Endodermal cell (in vitro differentiated cells): ENCODE measurements around the gene GPR68. TPM values are rescaled to one million over a fixed set of nuclear protein-coding genes. Genes with fewer than 3 reads are reported as not detected.

Experiments
- DNase-seq: peaks from one replicate; pipeline ENCODE4 v3.0.0-alpha.2; 2017
- H3K27ac ChIP-seq: 2 replicates; pipeline ENCODE4 v1.5.1; 2013; ENCODE audit warnings: mild to moderate bottlenecking, low read depth, low read length, moderate library complexity
- H3K27me3 ChIP-seq: 2 replicates; pipeline ENCODE4 v1.6.1; 2013; ENCODE audit warnings: mild to moderate bottlenecking, low read length, moderate library complexity; ENCODE audit not compliant: insufficient read depth, control insufficient read depth, poor library complexity, severe bottlenecking
- H3K36me3 ChIP-seq: 2 replicates; pipeline ENCODE4 v1.7.0; 2013; ENCODE audit warnings: mild to moderate bottlenecking, low read length, moderate library complexity; ENCODE audit not compliant: control insufficient read depth, insufficient read depth
- H3K4me1 ChIP-seq: one replicate; pipeline ENCODE4 v1.7.0; 2013; ENCODE audit warnings: low read length; ENCODE audit not compliant: control insufficient read depth, insufficient read depth
- H3K4me3 ChIP-seq: 2 replicates; pipeline ENCODE4 v1.5.1; 2013; ENCODE audit warnings: mild to moderate bottlenecking, low read length, moderate library complexity
- H3K9ac ChIP-seq: 2 replicates; pipeline ENCODE4 v1.6.1; 2013; ENCODE audit warnings: mild to moderate bottlenecking, low read length, moderate library complexity; ENCODE audit not compliant: poor library complexity, severe bottlenecking; ENCODE audit errors: extremely low read depth
- H3K9me3 ChIP-seq: 2 replicates; pipeline ENCODE4 v1.6.1; 2013; ENCODE audit warnings: mild to moderate bottlenecking, low read length, moderate library complexity; ENCODE audit not compliant: control insufficient read depth
- H3K27ac Mint-ChIP-seq: 2 replicates; pipeline ENCODE4 v1.8.0; 2020; ENCODE audit warnings: mixed read lengths
- H3K27me3 Mint-ChIP-seq: 2 replicates; pipeline ENCODE4 v1.8.0; 2021; ENCODE audit warnings: mild to moderate bottlenecking, mixed read lengths; ENCODE audit not compliant: insufficient read depth
- H3K36me3 Mint-ChIP-seq: 2 replicates; pipeline ENCODE4 v1.8.0; 2020; ENCODE audit warnings: low read depth, mixed read lengths
- H3K4me1 Mint-ChIP-seq: 2 replicates; pipeline ENCODE4 v1.8.0; 2020; ENCODE audit warnings: mixed read lengths
- H3K4me3 Mint-ChIP-seq: 2 replicates; pipeline ENCODE4 v1.8.0; 2020; ENCODE audit warnings: mild to moderate bottlenecking, moderate library complexity, mixed read lengths
- H3K9me3 Mint-ChIP-seq: 2 replicates; pipeline ENCODE4 v1.8.0; 2020; ENCODE audit warnings: mild to moderate bottlenecking, mixed read lengths
- WGBS, 2 experiments: methylation state at CpG; one replicate each; pipeline versions ENCODE4 v1.1.5 to v1.1.7; 2013; ENCODE audit warnings: missing lambda C conversion rate in 2 of 2, mixed read lengths in 1 of 2; ENCODE audit not compliant: insufficient coverage in 1 of 2, insufficient read length in 1 of 2; 5-methylcytosine and 5-hydroxymethylcytosine counted together
- total RNA-seq, 2 donors: library from RNA; stranded (reverse); fragmentation: NEBNext Ultra II Directional in 1 of 2; extraction: Animal tissue kit (Norgen Biotek cat#: 25700) in 1 of 2; gene quantifications; 2 replicates in 1 of 2; 3 replicates in 1 of 2; pipeline ENCODE4 v1.2.1, GENCODE V29; 2021
- TF ChIP-seq, protein P1 (sequence below): fragments of 200-600 bp; sonication (generic); conservative IDR thresholded peaks from 2 replicates; pipeline ENCODE4 v1.5.0; 2021; ENCODE audit warnings: antibody characterized with exemption, mild to moderate bottlenecking

Gene GPR68
- total RNA-seq, 2 donors from 2014 or later, result 0.38 to 0.44 TPM

DNA sequence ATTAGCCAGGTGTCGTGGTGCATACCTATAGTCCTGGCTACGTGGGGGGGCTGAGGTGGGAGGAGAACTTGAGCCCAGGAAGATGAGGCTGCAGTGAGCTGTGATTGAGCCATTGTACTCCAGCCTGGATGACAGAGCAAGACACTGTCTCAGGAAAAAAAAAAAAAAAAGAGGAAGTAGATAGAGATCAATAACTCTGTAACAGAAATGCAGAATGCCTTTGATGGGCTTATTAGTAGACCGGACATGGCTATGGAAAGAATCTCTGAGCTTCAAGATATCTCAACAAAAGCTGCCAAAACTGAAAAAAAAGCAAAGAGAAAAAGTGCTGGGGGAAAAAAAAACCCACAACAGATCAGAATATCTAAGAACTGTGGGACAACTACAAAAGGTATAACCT lies 37.5 kb downstream of the GPR68 start:
- no peaks in the 10 kb centered on the region for H3K4me1 ChIP-seq
- H3K27me3 Mint-ChIP-seq, result no peaks in the 10 kb centered on the region
- no peak overlapping the region for H3K4me3 Mint-ChIP-seq
- H3K9me3 Mint-ChIP-seq, result no peaks in the 10 kb centered on the region
- H3K27ac Mint-ChIP-seq, result no peak overlapping the region
- no peaks in the 10 kb centered on the region for H3K4me1 Mint-ChIP-seq
- H3K36me3 Mint-ChIP-seq, result peaks cover 53% of the 10 kb centered on the region
- no peak overlapping the region for H3K9ac ChIP-seq
- TF ChIP-seq, protein P1, sequence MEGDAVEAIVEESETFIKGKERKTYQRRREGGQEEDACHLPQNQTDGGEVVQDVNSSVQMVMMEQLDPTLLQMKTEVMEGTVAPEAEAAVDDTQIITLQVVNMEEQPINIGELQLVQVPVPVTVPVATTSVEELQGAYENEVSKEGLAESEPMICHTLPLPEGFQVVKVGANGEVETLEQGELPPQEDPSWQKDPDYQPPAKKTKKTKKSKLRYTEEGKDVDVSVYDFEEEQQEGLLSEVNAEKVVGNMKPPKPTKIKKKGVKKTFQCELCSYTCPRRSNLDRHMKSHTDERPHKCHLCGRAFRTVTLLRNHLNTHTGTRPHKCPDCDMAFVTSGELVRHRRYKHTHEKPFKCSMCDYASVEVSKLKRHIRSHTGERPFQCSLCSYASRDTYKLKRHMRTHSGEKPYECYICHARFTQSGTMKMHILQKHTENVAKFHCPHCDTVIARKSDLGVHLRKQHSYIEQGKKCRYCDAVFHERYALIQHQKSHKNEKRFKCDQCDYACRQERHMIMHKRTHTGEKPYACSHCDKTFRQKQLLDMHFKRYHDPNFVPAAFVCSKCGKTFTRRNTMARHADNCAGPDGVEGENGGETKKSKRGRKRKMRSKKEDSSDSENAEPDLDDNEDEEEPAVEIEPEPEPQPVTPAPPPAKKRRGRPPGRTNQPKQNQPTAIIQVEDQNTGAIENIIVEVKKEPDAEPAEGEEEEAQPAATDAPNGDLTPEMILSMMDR, result no peak
- H3K4me3 ChIP-seq, result no peak overlapping the region
- H3K9me3 ChIP-seq, result no peaks in the 10 kb centered on the region
- H3K27me3 ChIP-seq, result no peaks in the 10 kb centered on the region
- no peak overlapping the region for H3K27ac ChIP-seq
- no peak for DNase-seq
- H3K36me3 ChIP-seq, result peaks cover 3% of the 10 kb centered on the region
- WGBS, 2 experiments, result 86 to 91% methylated on average over 3 of the region's 3 CpGs

DNA sequence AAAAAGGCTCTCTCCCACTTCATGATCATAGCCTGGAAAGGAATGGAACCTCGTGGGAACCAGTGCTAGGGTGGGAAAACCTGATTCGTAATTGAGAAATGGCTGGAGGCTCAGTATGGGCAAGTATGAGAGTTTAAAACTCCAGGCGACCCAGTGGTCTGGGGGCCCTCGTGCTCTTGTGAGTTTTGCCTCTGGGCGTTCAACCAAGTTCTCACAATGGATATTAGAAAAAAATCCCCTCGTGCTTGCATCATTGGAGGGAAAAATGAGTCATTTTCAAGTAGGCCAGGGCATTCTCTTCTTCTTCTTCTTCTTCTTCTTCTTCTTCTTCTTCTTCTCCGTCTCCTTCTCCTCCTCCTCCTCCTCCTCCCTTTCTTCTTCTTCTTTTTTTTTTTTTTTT lies 39.0 kb downstream of the GPR68 start:
- Mint-ChIP-seq H3K27me3 (no peaks in the 10 kb centered on the region), H3K9me3 (peaks cover 7% of the 10 kb centered on the region), H3K27ac (no peak overlapping the region), H3K36me3 (peaks cover 54% of the 10 kb centered on the region), H3K4me1 (no peaks in the 10 kb centered on the region), H3K4me3 (no peak overlapping the region)
- Histone ChIP-seq H3K27me3 (no peaks in the 10 kb centered on the region), H3K36me3 (peaks cover 3% of the 10 kb centered on the region), H3K4me1 (no peaks in the 10 kb centered on the region), H3K9ac (no peak overlapping the region), H3K4me3 (no peak overlapping the region), H3K9me3 (no peaks in the 10 kb centered on the region), H3K27ac (no peak overlapping the region)
- TF ChIP-seq, protein P1, result no peak
- whole genome bisulfite sequencing, 2 experiments, result 93 to 95% methylated on average over 4 to 7 of the region's 7 CpGs
- DNase-seq, result no peak

DNA sequence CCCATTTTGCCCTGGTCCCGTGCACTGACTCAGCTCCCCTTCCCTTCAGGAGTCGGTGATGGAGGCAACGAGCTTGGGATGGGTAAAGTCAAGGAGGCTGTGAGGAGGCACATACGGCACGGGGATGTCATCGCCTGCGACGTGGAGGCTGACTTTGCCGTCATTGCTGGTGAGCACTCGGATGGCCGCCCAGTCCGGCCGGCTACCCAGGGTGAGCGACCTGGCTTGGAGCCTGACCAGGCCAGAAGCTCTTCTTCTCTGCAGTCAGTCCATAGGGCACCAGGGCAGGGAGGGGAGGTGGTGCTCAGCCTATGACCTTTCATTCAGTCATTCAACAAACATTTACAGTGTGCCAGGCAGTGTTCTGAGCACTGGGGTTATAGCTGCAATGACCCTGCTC lies 39.8 kb downstream of the GPR68 start:
- Mint-ChIP-seq H3K4me3 (no peak overlapping the region), H3K27me3 (no peaks in the 10 kb centered on the region), H3K36me3 (peaks cover 55% of the 10 kb centered on the region), H3K27ac (no peak overlapping the region), H3K9me3 (peaks cover 7% of the 10 kb centered on the region), H3K4me1 (no peaks in the 10 kb centered on the region)
- Histone ChIP-seq H3K27ac (no peak overlapping the region), H3K27me3 (no peaks in the 10 kb centered on the region), H3K9ac (no peak overlapping the region), H3K4me1 (no peaks in the 10 kb centered on the region), H3K36me3 (peaks cover 9% of the 10 kb centered on the region), H3K4me3 (no peak overlapping the region), H3K9me3 (no peaks in the 10 kb centered on the region)
- 92 to 100% methylated on average over 5 to 14 of the region's 14 CpGs for WGBS, 2 experiments
- DNase-seq, result no peak
- TF ChIP-seq, protein P1, result no peak
